NT2/D1 (cell line): ENCODE measurements around the gene SPINK4.

ENCODE experiments used
- SUZ12 ChIP-seq: IDR thresholded peaks from 2 replicates; pipeline ENCODE4 v1.6.1; 2011; ENCODE audit not compliant: insufficient read length, insufficient read depth; ENCODE audit errors: extremely low read depth
- YY1 ChIP-seq: IDR thresholded peaks from 2 replicates; pipeline ENCODE4 v1.6.1; 2011; ENCODE audit not compliant: insufficient read length, insufficient read depth

GRCh38 chr9:33273972-33274328 lies 34.0 kb downstream of the SPINK4 start:
- TF ChIP-seq YY1 (no peak), SUZ12 (no peak)
